GM23248 (cell line): ENCODE measurements around the gene PLIN3. TPM values are rescaled to one million over a fixed set of nuclear protein-coding genes. Genes with fewer than 3 reads are reported as not detected.
"Not testable (repeated sequence)": the region's sequence is repeated elsewhere in the genome, so short reads cannot be mapped to it uniquely, and the experiment has no call there.

Source experiments
- DNase-seq: peaks from one replicate; pipeline ENCODE4 v3.0.0-alpha.2; 2015
- H2AFZ ChIP-seq: fragments of 200-600 bp; sonication (generic); 2 replicates; pipeline ENCODE4 v1.6.1; 2016; ENCODE audit warnings: antibody characterized with exemption
- H3F3A ChIP-seq: fragments of 200-600 bp; sonication (generic); 2 replicates; pipeline ENCODE4 v1.6.1; 2016; ENCODE audit warnings: mild to moderate bottlenecking, antibody characterized with exemption, mixed run types; ENCODE audit not compliant: insufficient read depth
- H3K27ac ChIP-seq: fragments of 200-600 bp; sonication (generic); 2 replicates; pipeline ENCODE4 v1.5.1; 2016; ENCODE audit warnings: mild to moderate bottlenecking
- H3K27me3 ChIP-seq: fragments of 200-600 bp; sonication (generic); replicated peaks from 2 replicates; pipeline ENCODE4 v1.6.1; 2016; ENCODE audit warnings: mild to moderate bottlenecking; ENCODE audit not compliant: insufficient read depth
- H3K36me3 ChIP-seq: fragments of 200-600 bp; sonication (generic); 2 replicates; pipeline ENCODE4 v1.6.1; 2016; ENCODE audit warnings: low read depth, mild to moderate bottlenecking
- H3K4me1 ChIP-seq: fragments of 200-600 bp; sonication (generic); 2 replicates; pipeline ENCODE4 v1.6.1; 2016; ENCODE audit warnings: mild to moderate bottlenecking; ENCODE audit not compliant: insufficient read depth
- H3K4me2 ChIP-seq: fragments of 200-600 bp; sonication (generic); one replicate; pipeline ENCODE4 v1.6.1; 2016; ENCODE audit warnings: mild to moderate bottlenecking; ENCODE audit not compliant: unreplicated experiment
- H3K4me3 ChIP-seq: fragments of 200-600 bp; sonication (generic); 2 replicates; pipeline ENCODE4 v1.5.1; 2016; ENCODE audit warnings: mild to moderate bottlenecking
- H3K79me2 ChIP-seq: fragments of 200-600 bp; sonication (generic); 2 replicates; pipeline ENCODE4 v1.6.1; 2016; ENCODE audit warnings: mild to moderate bottlenecking; ENCODE audit not compliant: insufficient read depth
- H3K9ac ChIP-seq: fragments of 200-600 bp; sonication (generic); 2 replicates; pipeline ENCODE4 v1.6.1; 2016; ENCODE audit warnings: mild to moderate bottlenecking
- H3K9me2 ChIP-seq: fragments of 200-600 bp; sonication (generic); 2 replicates; pipeline ENCODE4 v1.6.1; 2016; ENCODE audit warnings: mixed run types, mild to moderate bottlenecking, moderate library complexity; ENCODE audit not compliant: insufficient read depth
- H3K9me3 ChIP-seq: fragments of 200-600 bp; sonication (generic); one replicate; pipeline ENCODE4 v1.6.1; 2017; ENCODE audit warnings: low read depth
- H4K20me1 ChIP-seq: fragments of 200-600 bp; sonication (generic); 2 replicates; pipeline ENCODE4 v1.6.0; 2016; ENCODE audit not compliant: insufficient read depth
- EZH2 ChIP-seq: fragments of 200-600 bp; sonication (generic); IDR thresholded peaks from 2 replicates; pipeline ENCODE4 v1.6.1; 2018; ENCODE audit warnings: antibody characterized with exemption, mild to moderate bottlenecking; ENCODE audit not compliant: insufficient read depth, poor library complexity, severe bottlenecking
- EZH2phosphoT487 ChIP-seq: fragments of 200-600 bp; sonication (generic); IDR thresholded peaks from 2 replicates; pipeline ENCODE4 v1.6.1; 2018; ENCODE audit warnings: antibody characterized with exemption, moderate library complexity, mild to moderate bottlenecking, low read depth; ENCODE audit not compliant: insufficient read depth
- WGBS, 2 experiments: methylation state at CpG; one replicate each; pipeline ENCODE4 v1.1.6; 2015 to 2017; ENCODE audit warnings: low lambda C conversion rate in 2 of 2, low coverage in 1 of 2; ENCODE audit errors: missing lambda C conversion rate in 2 of 2; 5-methylcytosine and 5-hydroxymethylcytosine counted together
- in situ Hi-C: fragments of 300-500 bp; cut with MboI; formaldehyde crosslinking; loops from 2 replicates; pipeline ENCODE4 v1.15.0; 2020
- polyA plus RNA-seq: library from polyadenylated mRNA; unstranded; fragments of >200 nt; fragmentation: Nextera tagmentation; extraction: Ambion mirVana; gene quantifications from 2 replicates; pipeline ENCODE4 v1.2.1, GENCODE V29; 2016
- total RNA-seq: library from RNA; depleted of rRNA; stranded (reverse); fragments of >200 nt; shearing (Covaris generic); gene quantifications from 2 replicates; pipeline ENCODE4 v1.2.3, GENCODE V29; 2014

The PLIN3 gene
- total and polyA plus RNA-seq, 2 experiments from 2014 or later: 372 to 398 TPM

GRCh38 chr19:4851551-4852290 lies 15.7 kb downstream of the PLIN3 start:
- Histone ChIP-seq H4K20me1 (no peaks in the 10 kb centered on the region), H3K9ac (no peak overlapping the region), H3K4me1 (no peaks in the 10 kb centered on the region), H3K4me2 (no peak overlapping the region), H3K4me3 (no peak overlapping the region), H3K27me3 (no peaks in the 10 kb centered on the region), H2AFZ (no peak overlapping the region), H3K9me2 (no peaks in the 10 kb centered on the region), H3K79me2 (peaks cover 73% of the 10 kb centered on the region), H3K27ac (peak overlapping the region; percentile 28; the same call in 1 of the 2 replicates), H3K36me3 (peaks cover 70% of the 10 kb centered on the region), H3K9me3 (no peaks in the 10 kb centered on the region), H3F3A (peaks cover 51% of the 10 kb centered on the region)
- 76% methylated on average over 41 to 42 of the region's 42 CpGs for WGBS, 2 experiments
- in situ Hi-C loops: no loop called here
- TF ChIP-seq EZH2 (no peak), EZH2phosphoT487 (no peak)
- peak; percentile 67 for DNase-seq

DNA sequence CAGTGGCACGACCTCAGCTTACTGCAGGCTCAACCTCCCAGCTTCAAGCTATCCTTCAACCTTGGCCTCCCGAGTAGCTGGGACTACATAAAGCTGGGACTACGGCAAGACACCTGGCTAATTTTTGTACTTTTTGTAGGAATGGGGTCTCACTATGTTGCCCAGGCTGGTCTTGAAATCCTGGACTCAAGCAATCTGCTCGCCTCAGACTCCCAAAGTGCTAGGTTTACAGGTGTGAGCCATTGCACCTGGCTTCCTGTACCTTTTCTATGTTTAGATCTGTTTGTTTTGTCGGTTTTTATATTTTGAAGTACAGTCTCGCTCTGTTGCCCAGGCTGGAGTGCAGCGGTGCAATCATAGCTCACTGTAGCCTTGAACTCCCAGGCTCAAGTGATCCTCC lies 18.4 kb downstream of the PLIN3 start:
- no peak for TF ChIP-seq EZH2
- no peak for TF ChIP-seq EZH2phosphoT487
- no peak for DNase-seq
- no peak overlapping the region for H3K4me2 ChIP-seq
- no peak overlapping the region for H3K4me3 ChIP-seq
- H3K36me3 ChIP-seq: peaks cover 65% of the 10 kb centered on the region
- no peak overlapping the region for H2AFZ ChIP-seq
- WGBS, 2 experiments: 94 to 95% methylated on average over 7 of the region's 7 CpGs
- no peaks in the 10 kb centered on the region for H4K20me1 ChIP-seq
- H3K9me2 ChIP-seq: no peaks in the 10 kb centered on the region
- H3K4me1 ChIP-seq: peaks cover 21% of the 10 kb centered on the region
- H3K9ac ChIP-seq: no peak overlapping the region
- in situ Hi-C loops: no loop called here
- no peak overlapping the region for H3K27ac ChIP-seq
- H3K9me3 ChIP-seq: no peaks in the 10 kb centered on the region
- H3F3A ChIP-seq: peaks cover 56% of the 10 kb centered on the region
- H3K27me3 ChIP-seq: no peaks in the 10 kb centered on the region
- H3K79me2 ChIP-seq: peaks cover 56% of the 10 kb centered on the region

GRCh38 chr19:4847190-4847973 lies 20.1 kb downstream of the PLIN3 start:
- Histone ChIP-seq H3K9me3 (no peaks in the 10 kb centered on the region), H3K4me2 (no peak overlapping the region), H3F3A (peaks cover 69% of the 10 kb centered on the region), H3K27me3 (no peaks in the 10 kb centered on the region), H3K36me3 (peaks cover 57% of the 10 kb centered on the region), H3K9ac (no peak overlapping the region), H3K4me3 (no peak overlapping the region), H4K20me1 (no peaks in the 10 kb centered on the region), H3K27ac (peak overlapping the region; percentile 92), H3K79me2 (peaks cover 52% of the 10 kb centered on the region), H3K9me2 (no peaks in the 10 kb centered on the region), H3K4me1 (peaks cover 21% of the 10 kb centered on the region), H2AFZ (no peak overlapping the region)
- in situ Hi-C loops: no loop called here
- DNase-seq: peak; percentile 53
- TF ChIP-seq EZH2: no peak
- no peak for TF ChIP-seq EZH2phosphoT487
- WGBS, 2 experiments: 91 to 95% methylated on average over 23 of the region's 23 CpGs

GRCh38 chr19:4845975-4846374 lies 21.5 kb downstream of the PLIN3 start:
- 0% methylated on average over 9 of the region's 9 CpGs for WGBS, 2 experiments
- H3K9me2 ChIP-seq, H2AFZ ChIP-seq, H3K9me3 ChIP-seq, H3K27me3 ChIP-seq, in situ Hi-C loops, H3K4me3 ChIP-seq, H4K20me1 ChIP-seq: not testable (repeated sequence)
- Histone ChIP-seq H3K79me2 (peaks cover 39% of the 10 kb centered on the region), H3K4me2 (peak overlapping the region; percentile 46), H3K9ac (peak overlapping the region; percentile 71), H3K4me1 (peaks cover 26% of the 10 kb centered on the region), H3K36me3 (peaks cover 56% of the 10 kb centered on the region), H3F3A (peaks cover 73% of the 10 kb centered on the region), H3K27ac (peak overlapping the region; percentile 92)
- DNase-seq: peak; percentile 69
